Ishikawa (cell line): ENCODE results near the gene C2CD2L.

Experiments used
- CEBPB ChIP-seq: IDR thresholded peaks from 2 replicates; pipeline ENCODE4 v1.6.1; 2012
- CREB1 ChIP-seq: IDR thresholded peaks from 2 replicates; pipeline ENCODE4 v1.6.1; 2012; ENCODE audit warnings: low read depth
- EGR1 ChIP-seq: IDR thresholded peaks from 2 replicates; pipeline ENCODE4 v1.6.1; 2012
- EP300 ChIP-seq: IDR thresholded peaks from 2 replicates; pipeline ENCODE4 v1.6.1; 2012; ENCODE audit warnings: borderline replicate concordance
- FOXM1 ChIP-seq: IDR thresholded peaks from 2 replicates; pipeline ENCODE4 v1.6.1; 2012; ENCODE audit warnings: low read depth, borderline replicate concordance
- NFIC ChIP-seq: IDR thresholded peaks from 2 replicates; pipeline ENCODE4 v1.6.1; 2012
- RAD21 ChIP-seq: IDR thresholded peaks from 2 replicates; pipeline ENCODE4 v1.6.1; 2012; ENCODE audit warnings: low read depth
- REST ChIP-seq: IDR thresholded peaks from 2 replicates; pipeline ENCODE4 v1.6.1; 2012; ENCODE audit warnings: low read depth, mild to moderate bottlenecking
- TAF1 ChIP-seq: IDR thresholded peaks from 2 replicates; pipeline ENCODE4 v1.6.1; 2012; ENCODE audit warnings: low read depth, mild to moderate bottlenecking
- TCF12 ChIP-seq: IDR thresholded peaks from 2 replicates; pipeline ENCODE4 v1.6.1; 2012; ENCODE audit warnings: low read depth
- TEAD4 ChIP-seq: IDR thresholded peaks from 2 replicates; pipeline ENCODE4 v1.6.1; 2012
- USF1 ChIP-seq: IDR thresholded peaks from 2 replicates; pipeline ENCODE4 v1.6.1; 2012
- YY1 ChIP-seq: IDR thresholded peaks from 2 replicates; pipeline ENCODE4 v1.6.1; 2012; ENCODE audit warnings: low read depth
- ZBTB7A ChIP-seq: IDR thresholded peaks from 2 replicates; pipeline ENCODE4 v1.6.1; 2012; ENCODE audit warnings: low read depth
- TF ChIP-seq, protein P1 (sequence below): IDR thresholded peaks from 2 replicates; pipeline ENCODE4 v1.6.1; 2012

The C2CD2L gene

DNA sequence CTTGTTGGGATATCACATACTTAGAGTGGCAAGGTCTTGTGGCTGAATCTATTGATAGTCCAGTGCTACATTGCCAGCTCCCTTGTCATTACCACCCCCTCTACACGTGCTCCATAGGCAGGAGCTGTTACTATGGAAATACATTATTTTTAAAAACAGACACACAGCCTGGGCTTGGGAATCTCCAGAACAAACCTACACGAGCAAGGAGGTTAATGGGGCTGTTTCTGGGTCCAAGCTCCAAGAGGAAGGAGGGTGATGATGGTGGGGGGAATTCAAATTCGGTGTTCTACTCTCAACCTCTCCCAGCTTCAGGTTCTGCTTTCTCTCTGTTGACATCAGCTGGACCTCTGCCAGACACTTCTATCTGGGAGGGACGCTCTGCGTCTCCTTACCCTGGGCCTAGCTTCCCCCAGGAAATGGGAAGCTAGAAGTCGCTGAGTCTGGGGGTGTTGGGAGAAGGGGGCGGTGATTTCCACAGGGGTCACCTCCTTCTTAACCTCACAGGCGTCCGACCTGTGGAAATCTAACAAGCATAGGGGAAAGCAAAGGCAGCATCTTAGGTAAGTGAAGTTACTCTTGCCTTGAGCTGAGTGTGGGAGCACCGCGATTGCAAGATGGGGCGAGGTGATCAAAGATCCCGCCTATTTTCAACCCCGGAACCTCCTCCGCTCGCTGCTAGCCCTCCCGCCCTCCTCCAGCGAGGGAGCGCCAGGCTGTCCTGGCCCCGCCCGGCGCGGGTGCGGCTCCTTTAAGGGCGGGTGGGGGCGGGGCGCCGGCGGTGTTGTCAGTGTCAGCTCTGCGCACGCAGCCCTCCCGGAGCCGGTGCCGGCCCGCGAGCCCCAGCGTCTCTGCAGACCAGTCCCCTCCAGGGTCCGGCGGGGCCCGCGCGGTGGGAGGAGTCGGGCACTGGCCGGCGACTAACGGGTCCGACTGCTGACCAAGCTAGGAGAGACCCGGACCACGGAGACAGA lies at the start of gene C2CD2L:
TSS of gene C2CD2L (plus strand) at position 781 of the 974 bp plus-strand sequence. CDS start 398 bp downstream, outside the sequence.
- TF ChIP-seq USF1, result no peak
- peak; percentile 26; the same call in 1 of the 2 replicates for TF ChIP-seq TCF12
- peak; percentile 76 for TF ChIP-seq TAF1
- TF ChIP-seq RAD21, result no peak
- 0 out of 2 replicates have a peak, but pooled peaks have one; percentile 11 for TF ChIP-seq EP300
- TF ChIP-seq NFIC, result 0 out of 2 replicates have a peak, but pooled peaks have one; percentile 9
- TF ChIP-seq ZBTB7A, result peak; percentile 49; the same call in 1 of the 2 replicates
- no peak for TF ChIP-seq REST

DNA sequence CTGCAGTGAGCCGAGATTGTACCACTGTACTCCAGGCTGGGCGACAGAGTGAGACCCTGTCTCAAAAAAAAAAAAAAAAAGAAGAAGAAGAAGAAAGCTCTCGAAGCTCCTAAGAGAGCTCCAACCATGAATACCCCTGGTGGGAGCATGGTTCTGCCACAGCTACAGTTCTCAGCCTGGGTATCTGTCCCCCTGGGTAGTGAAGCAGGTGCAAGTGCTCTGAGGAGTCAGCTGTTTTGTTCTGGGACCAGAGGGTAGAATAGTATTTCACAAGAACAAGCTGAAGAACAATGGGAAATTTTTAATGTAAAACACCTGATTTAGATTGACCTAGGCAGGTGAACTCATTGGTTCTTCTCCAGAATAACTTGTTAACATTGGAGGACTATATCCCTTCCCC lies 45.9 kb upstream of the C2CD2L start:
- TF ChIP-seq USF1 (no peak), YY1 (no peak), TEAD4 (no peak), CREB1 (no peak), REST (no peak), FOXM1 (no peak), NFIC (no peak), CEBPB (no peak), TCF12 (no peak), ZBTB7A (no peak)
- TF ChIP-seq, protein P1, sequence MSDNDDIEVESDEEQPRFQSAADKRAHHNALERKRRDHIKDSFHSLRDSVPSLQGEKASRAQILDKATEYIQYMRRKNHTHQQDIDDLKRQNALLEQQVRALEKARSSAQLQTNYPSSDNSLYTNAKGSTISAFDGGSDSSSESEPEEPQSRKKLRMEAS, result no peak

DNA sequence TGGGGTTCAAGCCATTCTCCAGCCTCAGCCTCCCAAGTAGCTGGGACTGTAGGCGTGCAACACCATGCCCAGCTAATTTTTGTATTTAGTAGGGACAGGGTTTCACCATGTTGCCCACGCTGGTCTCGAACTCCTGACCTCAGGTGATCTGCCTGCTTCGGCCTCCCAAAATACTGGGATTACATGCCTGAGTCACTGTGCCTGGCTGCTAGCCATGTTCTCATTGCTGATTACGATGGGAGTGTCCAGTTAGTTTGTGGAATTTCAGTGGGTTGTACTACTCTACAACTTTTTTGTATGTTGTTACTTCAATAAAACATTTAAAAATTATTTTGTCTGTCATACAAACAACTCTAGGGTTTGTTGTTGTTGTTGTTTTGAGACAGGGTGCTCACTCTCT lies 44.4 kb upstream of the C2CD2L start:
- TF ChIP-seq EGR1, result no peak

- TF ChIP-seq TEAD4 (no peak), RAD21 (peak; percentile 30; the same call in 1 of the 2 replicates)
These were observed 41.8 kb upstream of the C2CD2L start for GRCh38 chr11:119065369-119065768.

- TF ChIP-seq TAF1 (peak; percentile 88), FOXM1 (no peak), TCF12 (peak; percentile 41), TEAD4 (0 out of 2 replicates have a peak, but pooled peaks have one; percentile 4), USF1 (peak; percentile 98), ZBTB7A (no peak), REST (no peak), EGR1 (no peak), NFIC (no peak), EP300 (no peak), YY1 (peak; percentile 98)
- TF ChIP-seq, protein P1, result peak; percentile 76
These were observed 39.5 kb upstream of the C2CD2L start, which contains the start of gene VPS11 for GRCh38 chr11:119067371-119068222. VPS11 (plus strand) TSS chr11:119067818; CDS start chr11:119067824, 6 bp downstream.
